Measurements from ENCODE around the gene L3MBTL4.
"Not testable (repeated sequence)": the region's sequence is repeated elsewhere in the genome, so short reads cannot be mapped to it uniquely, and the experiment has no call there.

L3MBTL4 gene

DNA sequence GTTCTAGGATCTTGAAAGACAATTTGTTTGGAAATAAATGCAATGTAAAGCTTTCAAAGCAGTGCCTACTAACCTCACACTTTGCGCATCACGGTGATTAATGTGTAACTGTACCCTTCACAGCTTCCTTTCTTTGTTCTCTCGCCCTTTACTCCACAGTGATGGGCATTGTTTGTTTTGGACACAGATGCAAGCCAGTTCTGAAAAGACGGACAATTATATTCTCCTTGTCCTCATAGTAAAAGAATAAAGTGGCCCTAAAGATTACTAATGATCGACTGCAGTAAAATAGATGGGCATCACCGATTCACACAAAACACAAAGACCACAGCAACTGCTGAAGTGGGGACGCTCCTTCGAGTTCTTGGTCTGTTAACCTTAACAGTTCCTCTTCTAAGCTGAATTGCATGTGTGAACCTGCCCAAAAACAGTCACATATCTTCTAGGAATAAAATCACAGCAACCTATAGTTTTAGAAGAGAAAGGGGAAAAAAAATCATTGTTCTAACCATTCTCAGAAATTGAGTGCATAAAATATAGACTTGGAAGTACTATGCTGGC lies 7.7 kb downstream of the L3MBTL4 start:
- no peak for DNase-seq (ENCODE audit: low read depth in 1 of 2, low spot score in 1 of 2)

DNA sequence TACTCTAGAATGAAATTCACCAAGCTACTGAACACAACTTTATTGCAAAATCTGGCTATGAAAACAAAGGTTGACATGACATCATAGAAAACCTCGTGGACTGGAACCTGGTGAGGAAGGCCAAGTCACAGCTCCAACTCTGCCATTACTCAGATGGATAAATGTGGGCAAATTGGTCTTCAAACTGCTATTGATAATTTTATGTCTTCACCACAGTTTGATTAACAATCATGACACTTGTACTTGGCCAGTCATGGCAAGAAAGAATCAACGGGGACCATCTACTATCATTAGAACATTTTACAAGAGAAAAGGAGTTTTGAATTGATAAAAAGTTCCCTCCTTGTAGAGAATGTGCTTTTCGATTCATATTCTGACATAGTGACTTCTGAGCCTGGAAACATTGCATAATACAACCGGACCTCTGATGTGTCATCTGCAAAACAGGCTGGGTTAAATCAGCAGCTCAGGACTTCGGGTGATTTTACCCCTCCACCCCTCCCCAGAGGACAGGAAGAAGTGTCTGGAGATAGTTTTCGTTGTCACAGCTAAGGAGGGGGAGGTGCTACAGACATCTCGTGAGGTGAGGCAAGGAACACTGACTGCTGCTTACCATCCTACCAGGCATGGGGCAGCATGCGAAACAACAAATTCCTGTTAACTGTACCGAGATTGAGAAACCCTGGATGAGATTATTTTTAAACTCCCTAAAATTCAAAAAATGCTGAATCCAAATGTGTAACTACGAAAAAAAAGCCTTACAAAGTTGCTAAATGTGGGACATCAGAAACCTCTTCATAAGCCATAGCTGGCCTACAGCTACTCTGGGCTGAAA lies 8.4 kb downstream of the L3MBTL4 start:
- DNase-seq (ENCODE audit: low read depth in 1 of 2, low spot score in 1 of 2), result no peak

DNA sequence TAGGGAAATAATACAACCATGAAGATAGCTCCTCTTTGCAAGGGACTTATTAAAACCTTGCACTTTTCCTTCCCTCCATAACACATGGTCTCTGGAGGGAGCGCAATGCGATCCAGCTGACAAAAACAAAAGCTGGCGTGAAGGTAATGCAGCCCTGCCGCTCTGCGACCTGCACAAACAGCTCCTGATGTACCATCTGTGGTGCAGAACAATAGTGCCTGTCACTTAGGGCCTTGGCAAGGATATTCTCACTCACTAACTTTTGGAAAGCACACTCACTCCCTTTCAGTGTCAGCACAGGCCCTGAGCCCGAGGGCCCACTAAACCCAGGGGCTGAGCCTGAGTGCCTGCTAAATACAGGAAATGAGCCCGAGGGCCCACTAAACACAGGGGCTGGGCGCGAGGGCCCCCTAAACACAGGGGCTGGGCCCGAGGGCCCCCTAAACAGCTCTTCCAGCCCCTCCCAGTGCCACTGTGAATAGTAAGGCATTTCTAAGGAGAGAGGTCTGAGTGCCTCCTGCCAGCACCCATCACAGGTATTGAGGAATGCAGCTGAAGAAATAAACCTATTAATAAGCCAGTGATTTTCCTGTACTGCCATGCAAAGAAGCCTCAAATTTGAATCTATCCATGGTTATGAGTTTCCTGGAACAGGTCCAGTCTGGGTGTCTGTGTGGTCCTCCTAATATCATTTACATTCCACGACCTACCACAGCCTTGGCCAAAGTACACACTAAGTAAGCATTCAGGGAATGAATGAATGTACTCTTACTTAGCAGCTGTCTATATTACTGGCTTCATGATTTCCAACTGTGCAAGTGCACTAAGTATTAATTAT lies 9.3 kb downstream of the L3MBTL4 start:
- no peak for DNase-seq (ENCODE audit: low read depth in 1 of 2, low spot score in 1 of 2)

DNA sequence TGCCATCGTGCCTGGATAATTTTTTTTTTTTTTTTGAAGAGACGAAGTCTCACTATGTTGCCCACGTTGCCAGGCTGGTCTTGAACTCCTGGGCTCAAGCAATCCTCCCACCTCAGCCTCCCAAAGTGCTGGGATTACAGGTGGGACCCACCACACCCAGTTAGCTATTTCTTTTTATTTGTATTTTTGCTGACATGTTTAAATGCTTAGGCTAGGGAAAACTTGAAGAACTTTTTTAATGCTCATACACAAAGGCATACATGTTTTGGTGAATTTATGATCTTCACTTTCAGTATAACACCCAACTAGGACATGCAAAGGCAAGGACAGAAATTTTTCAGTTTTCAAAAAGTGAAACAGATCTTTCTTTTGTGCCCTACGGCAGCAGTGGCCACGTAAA lies 9.9 kb downstream of the L3MBTL4 start:
- no peak for DNase-seq (ENCODE audit: low read depth in 1 of 2, low spot score in 1 of 2)

DNA sequence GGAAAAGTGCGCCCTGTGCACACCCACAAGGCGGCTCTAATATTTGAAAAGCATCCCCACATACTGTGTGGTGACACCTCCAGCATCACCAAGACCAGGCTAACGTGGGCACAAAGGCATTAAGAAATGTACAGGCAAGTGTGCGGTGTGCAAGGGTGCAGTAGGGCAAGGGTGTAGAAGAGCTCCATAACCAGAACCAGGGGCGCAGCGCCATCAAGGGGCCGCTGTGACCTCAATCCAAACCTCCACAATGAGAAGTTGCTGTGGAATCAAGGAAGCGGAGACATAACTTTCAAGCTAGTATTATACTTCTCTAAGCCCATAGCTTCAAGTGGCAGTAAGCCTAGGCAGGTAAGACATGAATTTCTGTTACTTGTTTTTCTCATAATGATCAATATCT lies 13.0 kb downstream of the L3MBTL4 start:
- no peak for DNase-seq (ENCODE audit: low read depth in 1 of 2, low spot score in 1 of 2)

DNA sequence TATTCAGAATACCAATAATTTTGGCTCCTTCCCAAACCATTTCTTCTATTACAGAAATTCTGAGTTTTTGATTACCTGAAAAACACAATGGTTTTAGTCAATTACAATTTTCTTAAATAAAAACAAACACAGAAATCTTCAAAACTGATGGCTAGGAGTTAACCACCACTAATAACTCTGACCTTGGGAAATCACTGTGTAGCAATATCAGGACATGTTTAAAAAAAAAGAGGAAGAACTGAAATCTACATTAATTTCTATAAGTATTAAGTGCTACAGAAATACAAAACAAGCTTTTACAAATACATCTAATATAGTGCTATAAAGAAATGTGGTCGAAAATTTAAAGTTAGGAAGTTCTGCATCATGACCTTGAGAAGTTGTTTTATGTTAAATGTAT lies 14.9 kb downstream of the L3MBTL4 start:
- DNase-seq (ENCODE audit: low read depth in 1 of 2, low spot score in 1 of 2), result no peak

DNA sequence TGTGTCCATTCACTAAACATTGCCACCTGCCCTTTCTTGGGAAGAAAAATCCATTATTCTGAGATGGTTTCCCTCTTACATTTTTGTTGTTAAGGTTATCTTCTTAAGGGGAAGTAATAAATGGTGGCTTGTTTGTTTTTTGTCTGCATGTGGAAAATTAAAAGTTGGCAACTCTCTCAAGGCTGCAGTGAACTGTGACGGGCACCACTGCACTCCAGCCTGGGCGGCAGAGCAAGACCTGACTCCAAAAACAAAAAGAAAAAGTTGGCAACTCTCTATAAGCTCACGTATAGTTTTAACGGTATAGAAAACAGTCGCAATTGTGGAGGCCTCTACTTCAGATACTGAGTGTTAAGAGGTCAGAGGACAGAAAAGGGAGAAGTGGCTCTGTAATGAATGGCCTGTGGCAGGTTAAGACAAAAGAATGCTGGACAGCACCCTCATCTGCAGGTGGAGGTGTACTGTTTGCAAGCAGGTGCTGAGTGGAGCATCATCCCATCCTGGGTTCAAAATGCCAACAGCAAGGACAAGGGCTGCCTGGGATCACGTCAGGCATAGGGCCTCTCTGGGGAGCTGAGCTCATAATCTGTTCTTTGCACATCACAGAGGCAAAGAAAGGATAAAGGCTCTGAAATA lies 16.7 kb downstream of the L3MBTL4 start:
- no peak for DNase-seq (ENCODE audit: low read depth in 1 of 2, low spot score in 1 of 2)

DNA sequence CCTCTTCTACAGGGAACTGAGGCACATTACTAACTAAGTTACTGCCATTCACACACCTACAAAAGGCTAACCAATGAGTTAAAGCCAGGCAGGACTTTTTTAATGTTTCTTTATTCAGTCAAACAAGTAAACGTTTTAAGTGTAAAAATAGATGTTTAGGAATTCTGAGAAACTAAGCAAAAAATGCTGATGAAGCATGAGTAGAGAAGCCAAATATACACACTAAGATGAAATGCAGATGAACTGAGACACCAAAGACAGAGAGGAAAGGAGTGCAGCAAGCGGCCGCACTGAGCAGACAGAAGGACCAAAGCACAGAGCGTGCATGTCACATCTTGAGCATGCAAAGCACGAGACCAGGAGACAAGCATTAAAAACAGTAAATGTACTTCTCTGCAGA lies 17.9 kb downstream of the L3MBTL4 start:
- DNase-seq (ENCODE audit: low read depth in 1 of 2, low spot score in 1 of 2), result no peak

DNA sequence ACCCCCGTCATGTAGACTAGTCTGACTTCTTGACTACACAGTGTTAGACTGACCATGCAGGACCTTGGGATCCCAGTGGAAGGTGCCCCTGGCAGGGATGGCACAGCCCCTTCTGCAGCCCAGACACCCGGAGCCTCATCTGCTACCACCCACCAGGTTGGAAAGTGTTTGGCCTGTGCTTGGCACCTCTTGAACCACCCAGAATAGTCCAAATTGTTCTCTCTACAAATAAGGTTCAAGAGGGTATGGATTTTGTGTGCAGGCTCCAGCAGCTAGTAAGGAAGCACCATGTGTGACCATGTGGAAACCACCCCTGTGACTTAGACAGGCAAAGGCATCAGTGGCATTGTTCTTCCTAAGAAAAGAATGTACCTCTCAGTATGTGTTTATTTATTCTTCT lies 18.4 kb downstream of the L3MBTL4 start:
- no peak for DNase-seq (ENCODE audit: low read depth in 1 of 2, low spot score in 1 of 2)

DNA sequence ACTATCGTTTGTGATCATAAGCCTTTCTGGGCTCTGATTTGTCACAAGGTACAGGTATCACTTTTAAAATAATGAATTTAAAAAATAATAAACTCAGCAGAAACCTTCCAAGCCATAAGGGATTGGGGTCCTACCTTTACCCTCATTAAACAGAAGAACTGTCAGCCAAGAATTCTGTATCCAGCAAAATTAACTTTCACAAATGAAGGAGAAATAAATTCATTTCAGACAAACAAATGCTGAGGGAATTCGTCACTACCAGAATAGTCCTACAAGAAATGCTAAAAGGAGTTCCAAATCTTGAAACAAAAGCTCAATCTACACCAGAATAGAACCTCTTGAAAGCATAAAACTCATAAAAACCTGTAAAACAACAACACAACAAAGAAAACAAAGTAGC lies 25.7 kb downstream of the L3MBTL4 start:
- DNase-seq (ENCODE audit: low read depth in 1 of 2, low spot score in 1 of 2), result no peak

DNA sequence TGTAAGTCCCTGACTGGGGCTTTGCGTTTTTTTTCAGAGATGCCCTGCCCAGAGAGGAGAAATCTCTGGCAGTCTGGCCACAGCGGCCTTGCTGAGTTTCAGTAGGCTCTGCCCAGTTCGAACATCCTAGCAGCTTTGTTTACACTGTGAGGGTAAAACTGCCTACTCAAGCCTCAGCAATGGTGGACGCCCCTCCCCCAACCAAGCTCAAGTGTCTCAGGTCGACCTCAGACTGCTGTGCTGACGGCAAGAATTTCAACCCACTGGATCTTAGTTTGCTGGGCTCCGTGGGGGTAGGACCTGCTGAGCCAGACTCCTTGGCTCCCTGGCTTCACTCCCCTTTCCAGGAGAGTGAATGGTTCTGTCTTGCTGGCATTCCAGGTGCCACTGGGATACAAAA lies 31.7 kb downstream of the L3MBTL4 start:
- no peak for DNase-seq (ENCODE audit: low read depth in 1 of 2, low spot score in 1 of 2)

DNA sequence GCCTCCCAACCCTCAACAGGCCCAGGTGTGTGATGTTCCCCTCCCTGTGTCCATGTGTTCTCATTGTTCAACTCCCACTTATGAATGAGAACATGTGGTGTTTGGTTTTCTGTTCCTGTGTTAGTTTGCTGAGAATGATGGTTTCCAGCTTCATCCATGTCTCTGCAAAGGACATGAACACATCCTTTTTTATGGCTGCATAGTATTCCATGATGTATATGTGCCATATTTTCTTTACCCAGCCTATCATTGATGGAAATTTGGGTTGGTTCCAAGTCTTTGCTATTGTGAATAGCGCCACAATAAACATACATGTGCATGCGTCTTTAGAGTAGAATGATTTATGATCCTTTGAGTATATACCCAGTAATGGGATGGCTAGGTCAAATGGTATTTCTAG lies 37.2 kb downstream of the L3MBTL4 start:
- DNase-seq (ENCODE audit: low read depth in 1 of 2, low spot score in 1 of 2), result not testable (repeated sequence)

DNA sequence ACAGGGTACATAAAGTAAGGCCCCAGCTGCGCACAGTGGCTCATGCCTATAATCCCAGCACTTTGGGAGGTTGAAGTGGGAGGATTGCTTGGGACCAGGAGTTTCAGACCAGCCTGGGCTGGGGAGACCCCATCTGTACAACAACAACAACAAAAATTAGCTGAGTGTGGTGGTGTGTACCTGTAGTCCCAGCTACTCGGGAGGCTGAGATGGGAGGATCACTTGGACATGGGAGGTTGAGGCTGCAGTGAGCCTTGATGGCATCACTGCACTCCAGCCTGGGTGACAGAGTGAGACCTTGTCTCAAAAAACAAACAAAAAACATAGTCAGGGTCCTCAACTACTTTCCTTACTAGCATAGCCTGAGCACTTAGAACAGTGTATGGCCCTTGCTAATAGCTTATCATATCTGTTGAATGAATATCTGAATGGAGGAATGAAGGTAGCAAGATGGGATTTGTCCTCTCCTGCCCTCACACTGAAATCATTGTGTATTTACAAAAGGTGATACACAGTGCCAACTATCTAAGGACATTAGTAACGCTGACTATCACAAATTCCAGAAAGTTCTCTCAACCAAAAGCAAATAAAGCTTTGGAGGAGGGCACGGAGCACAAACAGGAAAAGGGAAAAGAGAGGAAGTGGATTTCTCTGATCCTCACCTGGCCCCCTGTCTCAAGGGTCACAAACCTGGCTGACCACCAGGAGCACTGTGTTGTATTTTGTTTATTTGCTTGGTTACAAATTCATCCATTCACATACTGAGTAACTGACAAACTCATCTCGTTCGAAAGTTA lies 38.1 kb downstream of the L3MBTL4 start:
- DNase-seq (ENCODE audit: low read depth in 1 of 2, low spot score in 1 of 2), result no peak

DNA sequence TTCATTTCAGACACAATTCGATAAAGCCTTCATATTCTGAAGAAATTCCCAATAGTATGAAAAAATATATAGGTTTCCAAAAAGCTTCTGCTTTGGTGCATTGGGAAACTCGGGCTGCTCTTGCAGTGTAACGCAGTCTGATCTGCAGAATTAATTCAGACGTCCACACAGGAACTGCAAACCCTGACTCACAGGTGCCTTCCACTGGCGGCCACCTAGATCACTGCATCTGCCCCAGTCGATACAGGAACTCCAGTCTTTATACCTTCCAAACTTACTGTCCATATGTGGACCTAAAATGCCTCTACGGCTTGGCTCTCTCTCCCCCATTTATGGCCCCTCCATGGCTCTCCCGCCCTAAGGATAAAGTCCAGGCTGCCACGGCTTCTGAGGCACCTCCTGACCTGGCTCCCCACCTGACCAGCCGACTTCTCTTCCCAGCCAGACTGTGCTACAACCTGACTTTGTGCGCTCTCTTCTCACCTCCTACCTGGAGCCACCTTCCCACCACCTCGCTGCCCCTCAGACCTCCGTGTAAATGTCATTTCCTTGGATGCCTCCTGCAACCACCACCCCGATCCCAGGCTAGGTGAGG lies 39.7 kb downstream of the L3MBTL4 start:
- no peak for DNase-seq (ENCODE audit: low read depth in 1 of 2, low spot score in 1 of 2)

DNA sequence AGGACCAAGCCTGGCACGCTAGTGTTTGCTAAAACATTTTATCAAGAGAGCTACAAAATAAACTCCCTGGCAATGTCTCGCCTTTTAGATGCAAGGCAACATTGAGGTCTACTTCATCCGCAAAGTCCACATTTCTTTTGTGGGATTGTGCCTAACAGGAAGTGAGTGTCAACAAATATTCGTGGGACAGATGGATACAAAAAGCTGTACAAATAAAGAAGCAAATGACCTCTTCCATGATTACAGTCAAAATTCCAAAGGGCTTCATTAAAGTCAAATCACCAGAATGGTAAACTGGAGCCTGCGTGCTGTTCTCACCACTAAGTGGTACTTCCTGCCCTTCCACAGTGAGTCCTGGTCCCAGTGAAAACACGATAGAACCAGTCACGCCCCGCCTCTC lies 40.4 kb downstream of the L3MBTL4 start:
- DNase-seq (ENCODE audit: low read depth in 1 of 2, low spot score in 1 of 2), result no peak

DNA sequence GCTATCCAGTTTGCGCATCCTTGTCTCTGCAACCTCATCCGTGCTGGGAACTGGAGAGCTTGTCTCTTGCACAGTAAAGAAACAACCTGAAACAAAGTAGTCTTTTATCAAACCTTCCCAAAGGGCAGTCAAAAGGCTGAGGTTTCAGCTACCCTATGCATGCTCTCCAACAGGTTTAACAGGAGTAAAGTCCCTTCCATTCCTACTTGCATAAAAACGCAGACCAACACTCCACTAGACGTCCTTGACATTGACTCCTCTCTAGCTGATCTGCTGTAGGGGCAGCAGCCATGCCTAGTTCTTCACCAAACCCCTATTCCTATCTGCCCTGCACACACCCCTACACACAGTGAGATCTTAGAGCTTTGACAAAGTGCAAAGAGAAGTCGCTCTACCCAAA lies 41.5 kb downstream of the L3MBTL4 start:
- no peak for DNase-seq (ENCODE audit: low read depth in 1 of 2, low spot score in 1 of 2)

DNA sequence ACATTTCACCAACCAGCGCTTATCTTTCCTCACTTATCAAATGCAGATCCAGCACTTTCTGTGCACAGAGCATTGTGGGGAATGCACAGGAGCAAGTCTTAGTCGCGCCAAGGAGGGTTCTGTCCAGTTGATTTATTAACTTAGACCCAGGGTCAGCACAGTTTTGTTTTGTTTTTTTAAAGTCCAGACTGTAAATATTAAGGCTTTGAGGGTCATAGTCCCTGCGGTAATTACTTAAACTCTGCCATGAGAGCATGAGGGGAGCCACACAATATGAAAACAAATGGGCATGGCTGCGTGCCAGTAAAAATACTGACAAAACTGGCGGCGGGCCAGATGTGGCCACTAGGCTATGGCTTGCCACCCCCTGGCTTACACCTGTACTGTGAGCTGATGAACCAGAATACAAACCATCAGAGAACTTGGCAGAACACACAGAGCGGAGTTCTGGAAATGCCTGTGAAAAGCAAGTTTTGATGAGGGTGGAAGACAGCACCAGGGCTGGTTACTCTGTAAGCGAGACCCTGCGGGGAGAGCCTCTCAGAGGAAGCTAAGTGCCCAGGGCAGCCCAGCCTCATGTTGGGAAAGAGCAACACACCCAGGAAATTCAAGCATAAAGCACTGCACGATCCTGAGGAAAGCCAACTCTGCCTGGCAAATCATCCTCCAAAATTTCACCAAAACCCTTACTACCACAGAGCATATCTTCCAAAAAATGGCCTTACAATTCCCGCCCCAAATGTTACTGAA lies 43.6 kb downstream of the L3MBTL4 start:
- DNase-seq (ENCODE audit: low read depth in 1 of 2, low spot score in 1 of 2), result no peak

DNA sequence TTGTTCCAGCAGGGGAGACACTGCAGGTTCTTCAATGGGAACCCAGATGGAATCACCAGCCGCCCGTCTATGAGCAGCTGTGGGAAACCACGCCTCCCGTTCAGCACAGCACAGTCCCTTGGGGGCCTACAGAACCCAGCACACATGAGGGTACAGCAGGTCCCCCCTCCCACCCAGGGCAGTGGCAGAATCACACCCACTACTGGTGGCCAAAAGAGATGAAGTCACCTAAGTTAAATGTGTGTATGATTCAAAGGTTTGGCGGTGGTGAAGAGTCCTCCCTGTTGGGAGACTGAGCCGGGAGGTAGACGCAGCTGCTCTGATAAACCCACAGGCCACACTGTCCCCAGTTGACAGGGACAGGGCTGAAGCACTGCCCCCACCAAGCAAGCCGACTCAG lies 44.3 kb downstream of the L3MBTL4 start:
- DNase-seq (ENCODE audit: low read depth in 1 of 2, low spot score in 1 of 2), result no peak

DNA sequence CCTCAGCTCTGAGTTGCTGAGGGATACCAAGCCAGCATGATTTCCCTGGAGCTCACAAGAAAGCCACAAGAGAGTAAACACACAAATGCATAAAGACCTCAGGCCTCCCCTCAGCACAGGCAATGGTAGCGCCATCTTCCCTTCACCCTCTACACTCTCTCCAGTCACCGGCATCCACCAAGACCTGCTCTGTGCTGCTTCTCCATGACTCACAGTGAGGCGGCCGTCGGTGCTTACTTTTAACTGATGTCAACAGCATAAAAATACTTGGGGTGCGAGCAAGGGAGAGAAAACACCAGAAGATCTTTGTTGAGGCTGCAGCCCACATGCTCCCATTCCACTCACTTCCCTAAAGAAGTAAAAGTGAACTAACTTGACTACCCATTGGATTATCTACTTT lies 46.7 kb downstream of the L3MBTL4 start:
- DNase-seq (ENCODE audit: low read depth in 1 of 2, low spot score in 1 of 2), result no peak

DNA sequence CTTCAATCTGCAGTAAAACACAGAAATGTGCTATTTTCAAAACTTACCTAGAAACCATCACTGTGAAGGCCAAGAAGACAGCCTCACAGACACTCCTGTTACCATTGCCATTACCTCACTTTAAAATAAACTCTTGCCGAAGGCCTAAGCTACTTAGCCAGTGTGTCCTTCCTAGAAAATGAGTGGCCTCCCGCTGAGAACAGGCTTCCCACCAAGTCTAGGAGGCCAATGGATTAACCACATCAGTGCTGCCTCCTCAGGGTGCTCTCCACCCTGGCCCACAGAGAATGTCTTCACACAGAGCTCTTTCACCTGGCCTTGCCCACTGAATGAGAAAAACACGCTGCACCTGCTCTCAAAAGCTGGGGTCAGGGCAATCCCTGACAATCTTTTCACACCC lies 47.5 kb downstream of the L3MBTL4 start:
- no peak for DNase-seq (ENCODE audit: low read depth in 1 of 2, low spot score in 1 of 2)
